Body of pancreas (tissue), 4 donors: ENCODE results near the gene MUL1.

Experiments used
- CTCF ChIP-seq, 7 experiments: fragments of 450-650 bp in 4 of 7; fragments of 200-600 bp in 3 of 7; sonication (generic) in 3 of 7; IDR thresholded peaks; one replicate each; pipeline ENCODE4 v1.5.1; 2016 to 2019; ENCODE audit warnings: antibody characterized with exemption in 7 of 7
- POLR2A ChIP-seq, 3 donors: fragments of 450-650 bp; IDR thresholded peaks; one replicate each; pipeline ENCODE4 v1.6.1; 2016; ENCODE audit warnings: antibody characterized with exemption in 3 of 3, mild to moderate bottlenecking in 2 of 3

- TF ChIP-seq POLR2A (IDR thresholded peaks at IDR 0.05) (no peak), CTCF (IDR thresholded peaks at IDR 0.05) (no peak)
Measured at GRCh38 chr1:20465187-20465586, 42.8 kb downstream of the MUL1 start.
